ENCODE data around the gene COPG1.

COPG1 gene

DNA sequence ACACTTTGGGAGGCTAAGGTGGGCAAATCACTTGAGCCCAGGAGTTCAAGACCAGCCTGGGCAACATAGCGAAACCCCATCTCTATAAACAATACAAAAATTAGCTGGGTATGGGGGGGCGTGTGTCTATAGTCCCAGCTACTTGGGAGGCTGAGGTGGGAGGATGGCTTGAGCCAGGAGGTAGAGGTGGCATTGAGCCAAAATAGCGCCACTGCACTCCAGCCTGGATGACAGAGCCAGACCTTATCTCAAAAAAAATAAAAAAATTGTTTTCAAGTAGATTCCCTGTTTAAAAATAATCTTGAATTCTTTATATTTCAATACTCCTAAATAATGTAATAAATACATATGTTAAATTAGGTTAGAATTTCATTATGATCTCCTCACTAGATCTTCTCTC lies 39.0 kb downstream of the COPG1 start:
- no peak for TF ChIP-seq CTCF (IDR thresholded peaks at IDR 0.05)
- no peak overlapping the region for H3K27ac ChIP-seq
- no peak overlapping the region for H3K4me3 ChIP-seq
- DNase-seq (ENCODE audit: low spot score), result no peak

GRCh38 chr3:129289201-129289921 lies 40.0 kb downstream of the COPG1 start:
- H3K27ac ChIP-seq, result no peak overlapping the region
- H3K4me3 ChIP-seq, result no peak overlapping the region
- DNase-seq (ENCODE audit: low spot score), result no peak
- no peak for TF ChIP-seq CTCF (IDR thresholded peaks at IDR 0.05)

DNA sequence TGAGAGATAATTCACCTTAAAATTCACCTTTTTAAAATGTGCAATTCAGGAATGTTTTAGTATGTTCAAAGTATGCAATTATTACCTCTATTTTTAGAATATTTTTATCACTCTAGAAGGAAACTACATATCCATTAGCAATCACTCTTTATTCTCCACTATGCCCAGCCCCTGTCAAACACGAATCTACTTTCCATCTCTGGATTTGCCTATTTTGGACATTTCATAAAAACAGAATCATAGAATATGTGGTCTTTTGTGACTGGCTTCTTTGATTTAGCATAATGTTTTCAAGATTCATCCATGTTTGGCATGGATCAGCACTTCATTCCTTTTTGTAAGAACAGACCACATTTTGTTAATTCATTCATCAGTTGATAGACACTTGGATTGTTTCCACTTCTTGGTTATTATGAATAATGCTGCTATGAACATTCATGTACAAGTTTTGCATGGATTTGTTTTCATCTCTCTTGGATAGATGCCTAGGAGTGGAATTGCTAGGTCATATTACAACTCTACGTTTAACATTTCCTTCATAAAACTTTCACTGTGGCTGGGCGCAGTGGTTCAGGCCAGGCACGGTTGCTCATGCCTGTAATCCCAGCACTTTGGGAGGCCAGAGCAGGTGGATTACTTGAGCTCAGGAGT lies 42.0 kb downstream of the COPG1 start:
- DNase-seq (ENCODE audit: low spot score), result no peak
- Histone ChIP-seq H3K27ac (no peak overlapping the region), H3K4me3 (no peak overlapping the region)
- TF ChIP-seq CTCF (IDR thresholded peaks at IDR 0.05), result no peak

GRCh38 chr3:129295286-129295685 lies 45.9 kb downstream of the COPG1 start:
- DNase-seq (ENCODE audit: low spot score), result no peak
- H3K4me3 ChIP-seq, result no peak overlapping the region
- no peak overlapping the region for H3K27ac ChIP-seq
- TF ChIP-seq CTCF (IDR thresholded peaks at IDR 0.05), result no peak

- peak overlapping the region; percentile 63 for H3K27ac ChIP-seq
- DNase-seq (ENCODE audit: low spot score), result no peak
- no peak overlapping the region for H3K4me3 ChIP-seq
- no peak for TF ChIP-seq CTCF (IDR thresholded peaks at IDR 0.05)
These were observed 54.9 kb downstream of the COPG1 start for GRCh38 chr3:129304146-129304961.

DNA sequence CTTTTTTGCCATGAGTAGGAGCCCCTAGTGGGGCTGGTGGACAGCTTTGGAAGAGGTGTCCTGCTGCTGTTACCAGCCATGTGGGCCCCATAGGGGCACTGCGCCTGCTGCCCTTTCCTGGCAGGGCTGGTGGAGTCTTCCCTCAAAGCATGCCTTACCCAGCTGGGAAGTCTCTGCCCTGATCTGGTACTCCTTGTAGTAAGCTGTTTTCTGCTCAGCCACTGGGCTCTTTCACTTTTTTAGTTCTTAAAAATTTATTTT lies 55.5 kb downstream of the COPG1 start:
- no peak for TF ChIP-seq CTCF (IDR thresholded peaks at IDR 0.05)
- Histone ChIP-seq H3K27ac (peak overlapping the region; percentile 63), H3K4me3 (no peak overlapping the region)
- DNase-seq (ENCODE audit: low spot score), result no peak
